GM21360 (cell line): ENCODE measurements around the gene MEF2C.

ENCODE experiments used
- ATAC-seq: cut with Tn5 transposase; IDR thresholded peaks from one replicate; pipeline ENCODE4 v1.9.1; 2021; ENCODE audit warnings: mild to moderate bottlenecking, moderate library complexity; ENCODE audit not compliant: unreplicated experiment

Gene MEF2C

GRCh38 chr5:88729084-88729828 is 153.7 kb downstream of the MEF2C start:
- ATAC-seq: peak; percentile 28

- no peak for ATAC-seq
Measured at GRCh38 chr5:88727705-88728313, 155.2 kb downstream of the MEF2C start.

- no peak for ATAC-seq
Measured at GRCh38 chr5:88725454-88725853, 157.5 kb downstream of the MEF2C start.

GRCh38 chr5:88724201-88724600 is 158.8 kb downstream of the MEF2C start:
- no peak for ATAC-seq

GRCh38 chr5:88722546-88723073 is 160.4 kb downstream of the MEF2C start:
- ATAC-seq: no peak

- no peak for ATAC-seq
Measured at GRCh38 chr5:88719434-88719833, 163.6 kb downstream of the MEF2C start.

GRCh38 chr5:88718736-88719135 is 164.2 kb downstream of the MEF2C start:
- no peak for ATAC-seq

GRCh38 chr5:88716101-88716500 is 166.9 kb downstream of the MEF2C start:
- ATAC-seq: no peak

GRCh38 chr5:88715503-88715902 is 167.5 kb downstream of the MEF2C start:
- no peak for ATAC-seq

GRCh38 chr5:88713818-88714217 is 169.2 kb downstream of the MEF2C start:
- no peak for ATAC-seq

GRCh38 chr5:88708682-88709398 is 174.1 kb downstream of the MEF2C start:
- no peak for ATAC-seq

GRCh38 chr5:88708021-88708420 is 175.0 kb downstream of the MEF2C start:
- no peak for ATAC-seq

- no peak for ATAC-seq
Measured at GRCh38 chr5:88707216-88707965, 175.6 kb downstream of the MEF2C start.

GRCh38 chr5:88702332-88702731 is 180.7 kb downstream of the MEF2C start:
- ATAC-seq: no peak

- no peak for ATAC-seq
Measured at GRCh38 chr5:88700121-88700520, 182.9 kb downstream of the MEF2C start.

GRCh38 chr5:88698290-88698689 is 184.7 kb downstream of the MEF2C start:
- no peak for ATAC-seq

GRCh38 chr5:88696466-88696865 is 186.5 kb downstream of the MEF2C start:
- no peak for ATAC-seq

GRCh38 chr5:88695931-88696330 is 187.1 kb downstream of the MEF2C start:
- ATAC-seq: no peak

GRCh38 chr5:88695232-88695631 is 187.8 kb downstream of the MEF2C start:
- ATAC-seq: no peak

GRCh38 chr5:88694023-88694679 is 188.8 kb downstream of the MEF2C start:
- no peak for ATAC-seq
